HG03139 (cell line): Measurements from ENCODE around the gene MTIF2.
"Not testable (repeated sequence)": the region's sequence is repeated elsewhere in the genome, so short reads cannot be mapped to it uniquely, and the experiment has no call there.

ENCODE experiments used
- ATAC-seq: cut with Tn5 transposase; IDR thresholded peaks from one replicate; pipeline ENCODE4 v1.9.1; 2021; ENCODE audit not compliant: unreplicated experiment

MTIF2 gene, protein sequence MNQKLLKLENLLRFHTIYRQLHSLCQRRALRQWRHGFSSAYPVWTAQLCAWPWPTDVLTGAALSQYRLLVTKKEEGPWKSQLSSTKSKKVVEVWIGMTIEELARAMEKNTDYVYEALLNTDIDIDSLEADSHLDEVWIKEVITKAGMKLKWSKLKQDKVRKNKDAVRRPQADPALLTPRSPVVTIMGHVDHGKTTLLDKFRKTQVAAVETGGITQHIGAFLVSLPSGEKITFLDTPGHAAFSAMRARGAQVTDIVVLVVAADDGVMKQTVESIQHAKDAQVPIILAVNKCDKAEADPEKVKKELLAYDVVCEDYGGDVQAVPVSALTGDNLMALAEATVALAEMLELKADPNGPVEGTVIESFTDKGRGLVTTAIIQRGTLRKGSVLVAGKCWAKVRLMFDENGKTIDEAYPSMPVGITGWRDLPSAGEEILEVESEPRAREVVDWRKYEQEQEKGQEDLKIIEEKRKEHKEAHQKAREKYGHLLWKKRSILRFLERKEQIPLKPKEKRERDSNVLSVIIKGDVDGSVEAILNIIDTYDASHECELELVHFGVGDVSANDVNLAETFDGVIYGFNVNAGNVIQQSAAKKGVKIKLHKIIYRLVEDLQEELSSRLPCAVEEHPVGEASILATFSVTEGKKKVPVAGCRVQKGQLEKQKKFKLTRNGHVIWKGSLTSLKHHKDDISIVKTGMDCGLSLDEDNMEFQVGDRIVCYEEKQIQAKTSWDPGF

DNA sequence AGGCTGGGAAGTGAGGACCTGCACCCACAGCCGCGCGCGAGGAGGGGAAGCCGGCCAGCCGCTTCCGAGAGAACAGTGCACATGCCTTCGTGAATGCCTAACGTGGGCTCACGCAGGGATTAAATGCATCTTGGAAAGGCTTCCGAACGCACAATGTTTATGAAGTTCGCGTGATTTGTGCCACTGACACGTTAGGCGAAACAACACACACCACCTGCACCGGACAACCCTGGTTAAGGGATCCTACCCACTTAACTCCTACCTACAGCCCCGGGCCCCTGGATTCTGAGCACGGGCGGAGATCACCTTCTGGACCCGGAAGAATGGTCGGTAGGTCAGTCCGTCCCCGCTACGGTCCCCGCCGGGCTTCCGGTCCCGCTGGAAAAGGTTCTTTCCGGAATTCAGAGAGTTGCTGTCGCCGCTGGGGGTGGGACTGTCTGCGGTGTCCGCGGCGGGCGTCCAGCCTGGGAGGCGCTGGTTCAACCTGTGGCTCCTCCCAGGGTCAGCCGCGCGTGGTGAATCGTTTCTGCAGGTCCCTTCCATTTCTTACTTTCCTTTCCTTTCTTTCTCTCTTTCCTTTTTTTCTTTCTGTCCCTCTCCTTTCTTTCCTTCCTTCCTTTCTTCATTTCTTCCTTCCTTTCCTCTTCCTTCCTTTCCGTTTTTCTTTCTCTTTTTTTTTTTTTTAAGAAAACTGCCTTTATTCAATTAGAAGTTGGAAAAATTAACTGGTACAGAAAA, at the start of gene MTIF2:
MTIF2 (minus strand) TSS at position 325 of the 738 bp plus-strand sequence. CDS start 5,373 bp downstream, outside the sequence.
- ATAC-seq, result peak; percentile 96

DNA sequence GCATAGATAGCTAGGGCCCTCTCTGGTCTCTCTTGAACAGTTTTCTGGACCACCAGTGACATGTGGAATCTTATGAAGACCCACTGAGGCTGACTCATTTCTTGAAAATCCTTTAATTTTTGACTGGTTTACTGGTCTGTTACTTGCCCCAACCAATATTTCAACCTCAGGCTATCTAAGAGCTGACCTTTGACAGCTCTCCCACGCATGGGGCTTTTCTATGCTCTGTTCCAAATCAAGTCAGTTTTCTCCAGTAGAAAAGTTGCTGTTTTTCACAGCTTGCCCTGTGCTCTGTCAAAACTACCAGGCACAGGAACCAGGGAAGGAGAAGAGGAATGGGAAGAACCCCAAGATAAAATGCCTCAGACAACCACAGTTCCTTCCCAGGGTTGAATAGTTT, 46.0 kb upstream of the MTIF2 start:
- no peak for ATAC-seq

- ATAC-seq, result peak; percentile 92
Observed at GRCh38 chr2:55311444-55311870, 42.4 kb upstream of the MTIF2 start.

DNA sequence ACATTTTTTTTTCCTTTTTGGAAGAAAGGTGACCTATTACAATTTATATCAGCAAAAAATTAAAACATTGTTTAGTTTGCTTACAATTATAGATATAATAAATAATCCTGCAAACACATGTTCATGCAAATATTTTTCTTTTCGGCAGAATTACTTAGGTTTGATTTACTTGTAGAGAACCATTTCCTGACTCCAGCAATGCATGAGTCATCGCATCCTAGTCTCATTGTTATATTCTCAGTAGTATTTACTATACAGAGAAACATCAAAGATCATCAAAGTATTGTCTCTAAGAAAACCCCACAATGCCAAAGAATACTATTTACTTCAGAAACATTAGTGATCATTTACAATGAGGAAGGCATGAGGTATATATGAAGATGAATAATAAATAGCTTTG, 40.4 kb upstream of the MTIF2 start:
- no peak for ATAC-seq

DNA sequence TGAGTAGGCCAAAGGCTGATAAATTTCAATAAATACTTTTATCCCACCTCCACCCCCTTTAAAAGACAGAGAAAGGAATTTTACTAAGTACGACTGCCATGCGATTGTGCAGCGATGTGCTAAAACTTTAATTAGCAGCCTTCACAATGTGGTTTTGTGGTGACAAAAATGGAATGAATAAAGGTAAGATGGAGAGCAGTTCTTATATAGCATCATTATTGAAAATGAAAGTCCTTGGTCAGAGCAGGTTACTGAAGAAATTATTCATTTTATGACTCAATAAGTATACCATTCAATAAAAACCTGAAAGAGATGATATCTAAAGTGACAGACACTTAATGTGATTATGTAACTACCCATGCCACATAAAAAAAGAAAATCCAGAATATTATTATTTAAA, 33.2 kb upstream of the MTIF2 start:
- peak; percentile 77 for ATAC-seq

- no peak for ATAC-seq
Observed at GRCh38 chr2:55301277-55301676, 32.2 kb upstream of the MTIF2 start.

DNA sequence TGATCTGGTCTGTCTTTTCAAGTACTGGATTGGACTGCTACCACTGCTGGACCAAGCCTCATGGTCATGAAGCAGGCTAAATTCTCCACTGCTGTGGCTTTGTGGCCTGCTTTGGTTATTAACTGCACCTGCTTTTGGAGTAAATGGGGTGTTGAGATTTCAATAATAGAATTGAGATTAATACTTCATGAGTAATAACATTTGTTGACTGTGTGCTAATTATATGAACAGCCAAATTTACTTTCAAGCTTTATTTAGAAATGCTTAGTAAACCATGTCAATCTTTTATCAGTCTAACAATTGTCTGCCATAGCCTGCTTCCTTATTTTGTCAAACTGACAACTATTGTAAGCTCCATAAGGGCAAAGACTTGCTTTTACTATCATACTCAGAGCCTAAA, 27.4 kb upstream of the MTIF2 start:
- no peak for ATAC-seq

- no peak for ATAC-seq
Observed at GRCh38 chr2:55283083-55283482, 14.1 kb upstream of the MTIF2 start.

DNA sequence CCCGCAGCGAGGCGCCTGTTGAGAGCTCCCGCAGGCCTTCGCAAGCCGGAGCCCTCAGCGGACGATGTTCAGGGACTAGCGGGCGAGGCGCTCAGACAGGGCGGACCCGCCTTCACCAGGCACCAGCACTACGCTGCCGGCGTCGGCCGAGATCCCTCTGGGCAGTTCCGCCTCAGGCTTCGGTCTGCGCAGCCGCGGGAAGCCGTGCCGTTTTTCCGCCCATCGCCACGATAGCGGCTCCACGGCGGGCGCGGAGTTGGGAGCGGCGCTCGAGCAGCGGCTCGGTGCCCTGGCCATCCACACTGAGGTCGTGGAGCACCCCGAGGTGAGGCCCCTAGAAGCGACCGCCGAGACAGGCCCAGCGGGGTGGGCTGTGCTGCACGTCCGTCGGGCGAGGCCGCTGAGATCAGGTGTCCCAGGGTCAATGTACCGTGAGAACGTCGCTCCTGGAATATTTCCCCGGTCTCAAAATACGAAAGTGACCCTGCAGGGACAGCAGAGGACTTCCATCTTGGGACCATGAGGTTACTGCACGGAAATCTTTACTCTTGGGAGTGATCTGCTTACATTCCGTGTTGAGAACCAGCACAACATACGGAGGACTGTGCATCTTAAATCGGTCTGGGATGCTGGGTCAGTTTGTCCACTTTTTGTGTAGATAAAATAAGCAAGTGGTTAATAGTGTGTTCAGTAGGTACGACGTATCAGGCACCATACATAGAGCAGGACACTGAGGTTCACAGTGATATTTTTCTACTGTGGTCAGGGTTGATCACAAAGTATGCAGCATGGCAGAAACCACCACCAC, 13.3 kb upstream of the MTIF2 start:
- ATAC-seq, result peak; percentile 98

- not testable (repeated sequence) for ATAC-seq
Observed at GRCh38 chr2:55280851-55281546, 12.0 kb upstream of the MTIF2 start.

DNA sequence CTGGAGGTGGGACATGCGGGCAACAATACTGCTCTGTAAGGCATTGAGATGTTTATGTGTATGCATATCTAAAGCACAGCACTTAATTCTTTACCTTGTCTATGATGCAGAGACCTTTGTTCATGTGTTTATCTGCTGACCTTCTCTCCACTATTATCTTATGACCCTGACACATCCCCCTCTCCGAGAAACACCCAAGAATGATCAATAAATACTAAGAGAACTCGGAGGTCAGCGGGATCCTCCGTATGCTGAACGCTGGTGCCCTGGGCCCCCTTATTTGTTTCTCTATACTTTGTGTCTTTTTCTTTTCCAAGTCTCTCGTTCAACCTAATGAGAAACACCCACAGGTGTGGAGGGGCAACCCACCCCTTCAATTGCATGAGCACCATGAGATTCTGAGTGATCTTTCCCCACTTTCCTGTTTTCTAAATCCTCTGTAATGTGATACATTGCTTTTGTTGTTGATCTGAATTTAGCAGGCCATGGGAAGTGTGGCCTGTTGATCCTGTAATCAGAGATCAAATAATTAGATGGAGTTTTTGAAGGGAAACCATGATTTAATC, 10.9 kb upstream of the MTIF2 start:
- not testable (repeated sequence) for ATAC-seq

DNA sequence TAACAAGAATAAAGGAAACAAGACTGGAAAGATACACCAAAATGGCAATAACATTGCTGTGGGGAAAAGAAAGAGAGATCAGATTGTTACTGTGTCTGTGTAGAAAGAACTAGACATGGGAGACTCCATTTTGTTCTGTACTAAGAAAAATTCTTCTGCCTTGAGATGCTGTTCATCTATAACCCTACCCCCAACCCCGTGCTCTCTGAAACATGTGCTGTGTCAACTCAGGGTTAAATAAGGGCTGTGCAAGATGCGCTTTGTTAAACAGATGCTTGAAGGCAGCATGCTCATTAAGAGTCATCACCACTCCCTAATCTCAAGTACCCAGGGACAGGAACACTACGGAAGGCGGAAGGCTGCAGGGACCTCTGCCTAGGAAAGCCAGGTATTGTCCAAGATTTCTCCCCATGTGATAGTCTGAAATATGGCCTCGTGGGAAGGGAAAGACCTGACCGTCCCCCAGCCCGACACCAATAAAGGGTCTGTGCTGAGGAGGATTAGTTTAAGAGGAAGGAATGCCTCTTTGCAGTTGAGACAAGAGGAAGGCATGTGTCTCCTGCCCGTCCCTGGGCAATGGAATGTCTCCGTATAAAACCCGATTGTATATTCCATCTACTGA, 10.3 kb upstream of the MTIF2 start:
- ATAC-seq, result not testable (repeated sequence)

DNA sequence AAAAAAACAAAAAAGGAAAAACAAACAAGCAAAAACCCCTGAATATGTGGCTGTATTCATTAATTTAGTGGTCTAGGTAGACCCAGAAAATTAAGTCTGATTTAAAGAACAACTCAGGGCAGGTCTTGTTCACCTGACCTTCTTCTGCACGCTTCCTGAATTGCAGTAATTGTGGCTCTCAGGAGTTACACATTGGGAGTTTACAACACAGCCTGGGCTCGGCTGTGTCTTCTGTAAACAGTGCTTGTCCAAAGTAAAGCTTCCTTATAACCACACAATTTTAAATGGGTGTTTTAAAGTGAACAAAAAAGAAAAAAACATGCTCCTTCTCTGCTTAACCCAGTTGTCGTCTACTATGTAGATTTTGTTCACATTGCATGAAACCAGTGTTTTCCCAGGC, 8.3 kb upstream of the MTIF2 start:
- ATAC-seq, result no peak

GRCh38 chr2:55274346-55274745, 5.3 kb upstream of the MTIF2 start:
- ATAC-seq, result not testable (repeated sequence)

DNA sequence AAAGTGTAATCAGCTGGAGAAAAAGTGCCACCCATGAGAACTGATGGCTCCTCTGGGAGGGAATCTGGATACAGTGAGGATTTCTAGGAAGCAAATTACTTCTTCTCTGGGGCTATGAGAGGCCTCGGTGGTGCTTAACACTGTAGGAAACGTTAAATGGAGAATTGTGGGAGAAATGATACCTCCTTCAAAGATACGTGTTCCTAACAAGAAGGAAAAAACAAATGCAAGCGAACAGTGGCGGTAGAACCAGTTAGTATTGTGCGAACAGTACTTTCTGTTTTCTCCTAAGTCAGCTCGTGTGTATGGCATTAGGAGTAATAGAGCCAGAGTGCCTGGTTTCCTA, 587 bp upstream of the MTIF2 start:
- no peak for ATAC-seq

GRCh38 chr2:55268288-55268906, 634 bp downstream of the MTIF2 start:
- no peak for ATAC-seq

DNA sequence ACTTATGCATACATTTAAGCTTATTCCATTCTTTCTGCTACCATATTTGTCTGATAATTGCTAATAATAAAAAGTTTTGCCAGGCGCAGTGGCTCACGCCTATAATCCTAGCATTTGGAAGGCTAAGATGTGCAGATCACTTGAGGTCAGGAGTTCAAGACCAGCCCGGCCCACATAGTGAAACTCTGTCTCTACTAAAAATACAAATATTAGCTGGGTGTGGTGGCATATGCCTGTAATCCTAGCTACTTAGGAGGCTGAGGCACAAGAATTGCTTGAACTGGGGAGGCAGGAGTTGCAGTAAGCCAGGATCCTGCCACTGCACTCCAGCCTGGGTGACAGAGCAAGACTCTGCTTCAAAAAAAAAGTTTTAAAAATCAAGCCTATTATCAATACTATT, 9.4 kb downstream of the MTIF2 start:
- ATAC-seq, result not testable (repeated sequence)

GRCh38 chr2:55252832-55253231, 16.2 kb downstream of the MTIF2 start:
- ATAC-seq, result no peak

- ATAC-seq, result no peak
Observed at GRCh38 chr2:55247025-55247424, 22.0 kb downstream of the MTIF2 start.
